Stimulated activated CD4-positive, alpha-beta T cell treated with anti-CD3 and anti-CD28 coated beads, Interleukin-2, amount 100 ng/mL, for 48 hours (primary cell): ENCODE data around the gene DSG4.
"Not testable (repeated sequence)": the region's sequence is repeated elsewhere in the genome, so short reads cannot be mapped to it uniquely, and the experiment has no call there.

Source experiments
- DNase-seq, 2 donors: peaks; one replicate each; pipeline ENCODE4 v3.0.0-alpha.2; 2020

DSG4 gene, protein sequence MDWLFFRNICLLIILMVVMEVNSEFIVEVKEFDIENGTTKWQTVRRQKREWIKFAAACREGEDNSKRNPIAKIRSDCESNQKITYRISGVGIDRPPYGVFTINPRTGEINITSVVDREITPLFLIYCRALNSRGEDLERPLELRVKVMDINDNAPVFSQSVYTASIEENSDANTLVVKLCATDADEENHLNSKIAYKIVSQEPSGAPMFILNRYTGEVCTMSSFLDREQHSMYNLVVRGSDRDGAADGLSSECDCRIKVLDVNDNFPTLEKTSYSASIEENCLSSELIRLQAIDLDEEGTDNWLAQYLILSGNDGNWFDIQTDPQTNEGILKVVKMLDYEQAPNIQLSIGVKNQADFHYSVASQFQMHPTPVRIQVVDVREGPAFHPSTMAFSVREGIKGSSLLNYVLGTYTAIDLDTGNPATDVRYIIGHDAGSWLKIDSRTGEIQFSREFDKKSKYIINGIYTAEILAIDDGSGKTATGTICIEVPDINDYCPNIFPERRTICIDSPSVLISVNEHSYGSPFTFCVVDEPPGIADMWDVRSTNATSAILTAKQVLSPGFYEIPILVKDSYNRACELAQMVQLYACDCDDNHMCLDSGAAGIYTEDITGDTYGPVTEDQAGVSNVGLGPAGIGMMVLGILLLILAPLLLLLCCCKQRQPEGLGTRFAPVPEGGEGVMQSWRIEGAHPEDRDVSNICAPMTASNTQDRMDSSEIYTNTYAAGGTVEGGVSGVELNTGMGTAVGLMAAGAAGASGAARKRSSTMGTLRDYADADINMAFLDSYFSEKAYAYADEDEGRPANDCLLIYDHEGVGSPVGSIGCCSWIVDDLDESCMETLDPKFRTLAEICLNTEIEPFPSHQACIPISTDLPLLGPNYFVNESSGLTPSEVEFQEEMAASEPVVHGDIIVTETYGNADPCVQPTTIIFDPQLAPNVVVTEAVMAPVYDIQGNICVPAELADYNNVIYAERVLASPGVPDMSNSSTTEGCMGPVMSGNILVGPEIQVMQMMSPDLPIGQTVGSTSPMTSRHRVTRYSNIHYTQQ

DNA sequence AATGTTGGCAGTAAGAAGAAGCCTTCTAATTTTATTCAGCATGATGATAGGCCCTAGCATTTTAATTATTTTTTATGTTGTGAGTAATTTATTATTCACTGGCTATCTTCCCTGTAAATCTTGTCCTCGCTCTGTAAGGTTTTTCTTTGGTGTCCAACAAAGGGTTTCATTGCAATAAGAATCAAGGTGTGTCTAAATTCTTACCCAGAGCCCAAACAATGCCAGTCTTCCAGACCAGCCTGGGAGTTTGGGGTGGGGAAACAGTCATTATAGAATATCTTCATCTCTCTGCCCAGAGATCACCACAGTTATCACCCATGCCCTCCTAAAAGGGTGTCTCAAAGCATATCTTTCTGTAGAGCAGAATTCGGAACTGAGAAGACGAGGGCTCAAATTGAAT lies at the start of gene DSG4:
TSS of gene DSG4 (plus strand) at position 301 of the 400 bp plus-strand sequence. CDS start 135 bp downstream, outside the sequence.
- DNase-seq = no peak

DNA sequence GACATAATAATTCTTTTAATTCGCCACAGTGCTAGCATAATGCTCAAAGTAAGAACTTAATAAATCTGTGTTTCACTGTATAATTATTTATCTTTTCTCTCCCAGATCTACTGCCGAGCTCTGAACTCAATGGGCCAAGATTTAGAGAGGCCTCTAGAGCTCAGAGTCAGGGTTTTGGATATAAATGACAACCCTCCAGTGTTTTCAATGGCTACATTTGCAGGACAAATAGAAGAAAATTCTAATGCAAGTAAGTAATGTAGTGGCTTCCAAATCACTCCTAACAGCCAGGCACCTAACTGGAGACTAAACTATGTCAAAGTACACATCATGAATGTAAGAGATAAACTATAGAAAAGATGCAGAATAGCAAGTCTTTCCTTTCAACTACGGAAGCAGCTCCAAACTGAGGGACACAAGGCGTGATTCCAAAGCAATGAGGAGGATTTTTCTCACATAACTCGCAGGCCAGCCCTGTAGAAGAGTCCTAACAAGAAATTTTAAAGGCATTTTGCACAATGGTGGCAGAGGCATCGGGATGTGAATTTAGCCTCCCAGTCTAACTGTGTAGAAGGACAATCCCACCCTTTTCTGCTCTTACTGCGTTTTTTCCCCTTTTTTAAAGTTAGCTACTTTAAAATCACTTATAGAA lies 46.7 kb upstream of the DSG4 start:
- no peak for DNase-seq

DNA sequence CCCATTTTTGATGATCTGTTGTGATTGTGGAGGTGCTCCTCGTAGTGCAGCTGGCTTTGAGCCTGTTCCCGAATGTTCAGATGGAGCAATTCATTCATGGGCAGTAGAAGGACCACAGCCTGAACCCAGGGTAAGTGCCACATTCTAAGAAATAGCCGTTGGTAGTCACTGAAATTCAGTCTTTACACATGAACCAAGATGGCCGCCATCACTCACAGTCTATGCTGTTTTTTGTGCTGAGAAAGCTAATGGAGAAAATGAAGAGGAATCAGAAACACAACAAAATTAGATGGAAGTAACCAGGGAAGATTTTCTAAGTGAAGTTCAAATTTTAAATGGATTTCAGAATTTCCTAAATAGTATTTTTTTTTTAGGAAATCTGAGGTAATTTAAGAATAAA lies 33.1 kb upstream of the DSG4 start:
- DNase-seq = no peak

DNA sequence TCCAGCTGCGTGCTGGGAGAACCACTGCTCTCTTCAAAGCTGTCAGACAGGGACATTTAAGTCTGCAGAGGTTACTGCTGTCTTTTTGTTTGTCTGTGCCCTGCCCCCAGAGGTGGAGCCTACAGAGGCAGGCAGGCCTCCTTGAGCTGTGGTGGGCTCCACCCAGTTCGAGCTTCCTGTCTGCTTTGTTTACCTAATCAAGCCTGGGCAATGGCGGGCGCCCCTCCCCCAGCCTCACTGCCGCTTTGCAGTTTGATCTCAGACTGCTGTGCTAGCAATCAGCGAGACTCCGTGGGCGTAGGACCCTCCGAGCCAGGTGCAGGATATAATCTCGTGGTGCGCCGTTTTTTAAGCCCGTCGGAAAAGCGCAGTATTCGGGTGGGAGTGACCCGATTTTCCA lies 23.2 kb upstream of the DSG4 start:
- not testable (repeated sequence) for DNase-seq

DNA sequence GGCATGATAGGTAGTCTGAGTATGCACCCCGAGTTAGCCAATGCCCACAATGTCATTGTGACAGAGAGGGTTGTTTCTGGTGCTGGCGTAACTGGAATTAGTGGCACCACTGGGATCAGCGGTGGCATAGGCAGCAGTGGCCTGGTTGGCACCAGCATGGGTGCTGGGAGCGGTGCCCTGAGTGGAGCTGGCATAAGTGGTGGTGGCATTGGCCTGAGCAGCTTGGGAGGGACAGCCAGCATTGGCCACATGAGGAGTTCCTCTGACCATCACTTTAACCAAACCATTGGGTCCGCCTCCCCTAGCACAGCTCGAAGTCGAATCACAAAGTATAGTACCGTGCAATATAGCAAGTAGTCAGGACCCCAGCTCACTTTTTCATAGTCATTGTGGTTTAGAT lies 21.6 kb upstream of the DSG4 start:
- no peak for DNase-seq

DNA sequence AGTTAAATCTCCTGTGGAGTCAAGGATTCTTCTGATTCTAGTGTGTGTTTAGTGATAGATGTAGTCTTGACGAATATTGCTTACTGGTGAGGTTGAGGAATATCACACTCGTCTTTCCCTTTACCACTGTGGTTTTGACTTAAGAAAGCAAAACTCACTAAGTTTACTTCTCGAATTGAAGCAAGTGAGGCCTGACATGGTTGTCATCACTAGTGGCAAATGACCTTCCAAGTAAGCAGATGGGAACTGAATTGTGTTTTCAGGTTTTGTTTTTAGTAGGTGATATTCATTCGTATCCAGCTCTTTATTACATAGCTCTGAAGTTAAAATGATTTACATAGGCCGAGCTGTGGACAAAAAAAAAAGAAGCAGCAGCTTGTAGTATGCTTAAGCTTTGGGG lies 20.6 kb upstream of the DSG4 start:
- no peak for DNase-seq

DNA sequence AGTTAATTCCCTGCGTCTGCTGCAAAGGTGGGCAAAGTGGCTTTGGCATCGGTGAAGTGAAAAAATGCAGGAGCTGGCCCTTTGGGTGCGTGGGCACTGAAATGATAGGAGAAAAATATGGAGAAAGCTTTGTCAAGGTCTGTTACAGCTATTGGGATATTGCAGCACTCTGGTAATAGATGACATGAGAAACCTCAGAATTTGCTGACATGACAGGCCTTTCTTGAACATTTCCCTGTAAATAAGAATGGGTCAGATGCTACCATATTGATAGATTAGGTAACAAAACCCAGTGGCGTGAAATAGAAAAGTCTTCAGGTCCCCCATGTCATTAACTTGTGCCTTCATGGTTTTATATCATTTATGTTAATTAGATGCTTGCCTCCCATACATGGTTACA lies 12.4 kb upstream of the DSG4 start:
- no peak for DNase-seq

DNA sequence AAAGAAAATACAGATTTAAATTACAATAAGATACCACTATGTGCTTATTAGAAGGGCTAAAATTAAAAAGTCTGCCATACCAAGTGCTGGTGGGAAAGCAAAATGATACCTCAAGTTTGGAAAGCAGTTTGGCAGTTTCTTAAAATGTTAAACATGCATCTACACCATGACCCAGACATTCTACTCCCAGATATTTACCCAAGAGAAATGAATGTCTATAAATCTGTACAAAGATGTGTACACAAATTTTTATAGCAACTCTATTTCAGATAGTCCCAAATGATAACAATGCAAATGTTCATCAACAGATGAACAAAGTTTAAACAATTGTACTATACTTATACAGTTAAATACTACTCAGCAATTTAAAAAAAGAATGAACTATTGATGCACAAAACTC lies 7.1 kb upstream of the DSG4 start:
- DNase-seq = no peak

DNA sequence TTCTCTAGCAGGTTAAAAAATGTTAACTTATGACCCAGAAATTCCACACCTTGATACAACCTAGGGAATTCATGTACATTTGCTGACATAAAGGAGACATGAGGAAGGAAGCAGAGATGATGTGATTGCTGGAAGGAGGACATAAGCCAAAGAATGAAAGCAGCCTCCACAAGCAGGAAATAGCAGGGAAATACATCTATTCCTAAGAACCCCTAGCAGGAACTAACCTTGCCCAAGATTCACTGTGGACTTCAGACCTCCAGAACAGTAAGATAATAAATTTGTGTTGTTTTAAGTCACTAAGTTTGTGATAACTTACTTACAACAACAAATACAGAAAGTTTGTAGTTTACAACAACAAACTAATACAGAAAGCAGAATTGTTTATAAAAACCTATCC lies 4.6 kb upstream of the DSG4 start:
- DNase-seq = no peak

DNA sequence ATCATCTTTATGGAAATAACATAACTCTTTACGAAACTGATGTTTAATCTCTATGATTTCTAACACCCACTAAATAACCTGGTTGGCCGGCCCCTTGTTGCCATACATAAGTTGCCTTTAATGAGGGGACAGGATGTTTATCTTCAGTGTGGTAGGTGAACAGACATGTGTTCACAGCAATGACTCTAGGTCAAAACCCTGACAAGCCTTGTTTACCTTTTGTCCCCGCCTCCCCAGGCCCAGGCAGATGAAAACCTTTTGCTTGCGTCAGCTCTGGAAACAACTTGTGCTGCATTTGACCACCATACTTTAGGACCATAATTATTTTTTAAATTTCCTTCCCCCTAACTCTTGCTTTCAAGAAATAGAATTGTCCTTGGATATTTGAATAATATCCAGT lies 2.9 kb upstream of the DSG4 start:
- DNase-seq = no peak

DNA sequence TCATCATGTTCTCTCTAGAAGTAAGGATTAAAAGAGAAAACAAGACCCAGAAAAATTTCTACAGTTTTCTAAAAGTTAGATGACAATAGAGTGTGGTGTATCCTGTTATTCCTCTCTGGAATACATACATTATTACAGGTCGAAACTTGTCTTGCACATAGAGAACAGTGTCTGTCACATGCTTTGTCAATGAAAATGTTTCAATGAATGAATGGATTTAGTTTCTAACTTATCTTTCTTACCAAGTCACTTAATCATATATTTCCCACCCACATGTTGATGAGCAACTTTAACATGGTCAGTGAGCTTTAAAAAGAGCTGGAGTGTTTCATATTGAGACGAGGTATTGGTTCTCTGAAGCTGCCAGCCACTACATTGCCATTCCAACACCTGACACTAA lies 4.3 kb downstream of the DSG4 start:
- no peak for DNase-seq

DNA sequence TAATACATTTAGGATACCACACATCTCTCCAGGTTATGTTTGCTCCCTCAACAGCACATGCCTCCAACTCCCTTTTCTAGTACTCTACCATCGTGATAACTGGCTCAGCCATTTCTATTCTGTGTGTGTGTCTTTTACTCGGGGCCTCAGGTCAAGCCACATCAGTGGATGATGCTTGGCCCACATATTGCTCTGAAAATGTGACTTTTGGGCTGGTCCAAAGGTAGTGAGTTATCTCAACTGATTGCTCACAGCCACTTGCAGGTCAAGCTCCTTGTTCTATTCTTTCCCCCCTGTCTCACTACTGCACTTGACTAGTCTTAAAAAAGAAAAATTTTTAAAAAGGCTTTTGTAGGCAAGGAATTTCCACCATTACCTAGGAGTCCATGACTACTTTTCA lies 5.5 kb downstream of the DSG4 start:
- DNase-seq = no peak

DNA sequence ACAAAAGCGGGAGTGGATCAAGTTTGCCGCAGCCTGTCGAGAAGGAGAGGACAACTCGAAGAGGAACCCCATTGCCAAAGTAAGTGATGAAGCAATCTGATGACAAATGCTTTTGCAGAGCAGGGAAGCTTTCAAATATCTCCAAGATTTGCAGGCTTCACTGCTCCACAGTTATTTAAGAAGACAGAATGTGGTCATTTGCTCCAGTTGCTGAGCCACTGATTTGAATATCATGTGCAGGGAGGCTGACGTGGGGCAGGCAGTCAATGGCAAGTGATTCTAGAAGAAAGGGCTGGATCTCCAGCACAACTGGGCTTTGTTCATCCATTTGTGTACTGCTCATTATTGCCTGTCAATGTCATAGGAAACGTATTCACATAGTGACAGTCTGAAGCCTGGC lies 10.2 kb downstream of the DSG4 start:
- no peak for DNase-seq

DNA sequence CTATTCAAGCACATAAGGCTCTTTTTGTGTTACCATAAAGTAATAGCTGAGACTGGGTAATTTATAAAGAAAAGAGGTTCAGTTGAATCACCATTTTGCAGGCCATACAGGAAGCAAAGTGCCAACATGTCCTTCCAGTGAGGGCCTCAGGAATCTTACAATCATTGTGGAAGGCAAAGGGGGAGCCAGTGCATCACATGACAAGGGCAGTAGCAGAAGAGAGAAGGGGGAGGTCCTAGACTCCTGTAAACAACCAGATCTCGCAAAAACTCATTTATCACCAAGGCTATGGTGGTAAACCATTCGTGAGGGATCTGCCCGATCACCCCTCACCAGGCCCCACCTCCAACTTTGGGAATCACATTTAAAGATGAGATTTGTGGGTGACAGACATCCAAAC lies 16.7 kb downstream of the DSG4 start:
- no peak for DNase-seq

DNA sequence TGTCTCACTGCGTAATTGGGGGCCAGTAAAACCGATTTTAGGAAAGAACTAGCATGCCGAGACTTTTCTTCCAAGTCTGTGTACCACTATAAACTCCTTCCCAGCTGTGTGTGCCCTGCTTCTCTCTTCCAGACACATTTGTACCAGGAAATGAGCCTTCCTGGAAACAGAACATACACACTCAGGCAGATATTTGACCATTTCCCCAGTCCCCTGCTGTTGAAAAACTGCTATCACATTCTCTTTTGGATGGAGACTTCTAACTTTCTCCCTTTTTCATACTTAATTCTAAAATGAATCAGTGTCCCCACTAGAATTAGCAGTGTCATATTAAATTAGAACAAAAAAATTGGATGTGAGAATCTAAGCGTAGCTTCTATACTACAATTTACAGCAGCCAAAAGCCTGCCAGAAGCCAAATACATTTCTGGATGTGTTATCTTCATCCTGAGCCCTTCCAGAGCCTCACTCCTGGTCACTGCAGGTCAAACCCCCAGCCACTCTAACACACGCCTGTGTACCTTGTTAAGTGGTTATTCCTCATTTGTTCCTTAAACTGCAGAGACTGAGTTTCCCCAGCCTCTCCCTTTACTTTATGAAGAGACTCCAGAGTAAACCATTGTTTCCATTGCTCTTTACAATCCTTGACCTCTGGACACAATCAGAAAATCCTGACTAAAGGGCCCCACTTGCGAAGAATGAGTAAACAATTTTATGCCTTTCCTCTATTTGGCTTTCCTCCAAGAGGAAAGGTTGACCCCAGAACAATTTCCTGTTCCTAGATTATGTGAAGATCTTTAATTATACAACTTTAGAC lies 20.4 kb downstream of the DSG4 start:
- DNase-seq = no peak

DNA sequence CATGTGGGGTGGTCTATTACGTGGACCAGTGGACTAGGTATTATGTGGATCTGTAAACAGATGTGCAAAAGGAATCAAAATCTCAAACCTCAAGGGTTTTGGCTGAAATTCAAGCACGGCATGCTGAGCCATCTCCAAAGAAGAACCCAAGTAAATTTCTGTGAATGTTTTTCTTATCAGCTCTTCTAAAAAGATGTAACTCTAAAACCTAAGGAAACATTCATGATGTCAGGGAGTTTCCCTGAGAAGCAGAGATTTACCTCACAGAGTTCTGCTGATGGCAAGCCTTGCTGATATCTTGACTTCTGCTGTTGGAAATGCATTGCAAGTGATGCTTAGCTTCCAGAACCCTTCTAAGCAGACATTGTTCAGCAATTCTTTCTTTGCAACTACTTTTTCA lies 21.6 kb downstream of the DSG4 start:
- DNase-seq = no peak

DNA sequence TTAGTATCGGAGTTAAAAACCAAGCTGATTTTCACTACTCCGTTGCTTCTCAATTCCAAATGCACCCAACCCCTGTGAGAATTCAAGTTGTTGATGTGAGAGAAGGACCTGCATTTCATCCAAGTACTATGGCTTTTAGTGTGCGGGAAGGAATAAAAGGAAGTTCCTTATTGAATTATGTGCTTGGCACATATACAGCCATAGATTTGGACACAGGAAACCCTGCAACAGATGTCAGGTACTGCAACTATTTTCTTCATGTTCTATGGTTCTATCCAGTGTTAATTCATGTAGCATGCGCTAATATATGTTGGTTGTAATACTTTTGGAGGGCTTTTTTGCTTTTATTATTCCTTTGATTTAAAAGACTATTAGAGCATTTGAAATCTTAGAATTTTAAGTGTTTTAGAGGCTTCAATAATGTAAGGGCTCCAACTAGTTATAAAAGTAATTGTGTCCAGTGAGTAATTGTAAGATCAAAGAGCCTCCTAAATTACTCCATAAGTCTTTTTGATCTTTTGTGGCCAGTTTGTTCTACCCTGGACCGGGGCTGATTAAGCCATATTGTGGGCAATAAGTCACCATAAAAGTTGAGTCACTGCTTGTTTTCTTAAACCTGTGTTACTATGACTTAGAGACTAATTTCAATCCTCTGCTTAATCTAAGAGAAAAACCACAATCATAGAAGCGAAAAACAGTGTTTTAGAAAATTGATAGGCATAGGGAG lies 22.9 kb downstream of the DSG4 start:
- DNase-seq = no peak

DNA sequence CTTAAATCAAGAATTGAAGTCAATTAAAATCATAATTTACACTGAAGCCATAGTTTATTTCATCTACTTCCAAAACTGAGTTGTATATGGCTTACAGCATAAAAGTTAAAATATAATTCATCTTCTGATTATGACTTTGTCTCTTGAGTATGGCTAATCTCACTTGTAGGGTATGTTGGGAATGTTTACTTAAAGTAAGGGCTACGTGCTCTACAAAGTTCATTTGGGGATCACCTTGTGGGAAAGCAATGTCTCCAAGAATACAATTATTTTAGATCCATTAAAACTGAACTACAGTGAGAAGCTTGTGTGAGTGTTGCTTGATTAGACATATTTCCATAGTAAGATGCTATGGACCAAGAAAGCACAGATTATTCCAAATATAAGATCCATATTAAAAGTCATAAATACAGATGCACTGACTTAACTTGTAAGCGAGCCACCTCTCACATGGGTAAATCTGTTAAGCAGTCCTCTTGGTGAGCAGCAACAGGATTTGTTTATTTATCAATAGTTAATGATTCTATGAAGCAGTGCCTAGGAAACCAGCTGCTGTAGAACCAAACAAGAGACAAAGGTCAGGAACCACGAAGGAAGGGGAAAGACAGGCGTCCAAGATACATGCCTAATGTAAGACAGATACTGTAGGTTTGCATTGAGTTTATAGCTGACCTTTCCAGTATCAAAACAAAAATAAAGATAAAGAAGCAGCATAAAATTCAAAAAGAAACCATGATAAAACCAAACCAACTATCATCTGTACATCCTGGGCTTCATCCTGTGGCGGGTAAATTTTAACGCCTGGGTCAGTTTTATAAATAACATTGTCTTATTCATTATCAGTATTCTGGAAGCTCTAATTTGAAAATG lies 24.8 kb downstream of the DSG4 start:
- no peak for DNase-seq

DNA sequence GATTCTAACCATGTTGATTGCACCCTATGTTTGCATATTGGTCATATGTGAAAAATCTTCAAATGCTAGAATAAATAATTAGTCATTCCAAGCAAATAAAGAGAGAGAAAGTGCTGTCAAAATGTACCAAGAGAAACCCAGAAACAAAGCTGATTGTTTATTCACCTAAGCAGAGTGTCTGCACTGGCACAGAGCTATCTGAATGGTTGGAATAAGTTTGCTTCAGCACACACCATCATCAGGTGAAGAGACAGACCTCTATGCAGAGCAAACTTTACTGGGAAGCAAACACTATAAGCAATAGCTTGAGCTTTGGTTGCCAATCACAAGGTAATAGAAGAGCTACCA lies 25.4 kb downstream of the DSG4 start:
- DNase-seq = no peak

DNA sequence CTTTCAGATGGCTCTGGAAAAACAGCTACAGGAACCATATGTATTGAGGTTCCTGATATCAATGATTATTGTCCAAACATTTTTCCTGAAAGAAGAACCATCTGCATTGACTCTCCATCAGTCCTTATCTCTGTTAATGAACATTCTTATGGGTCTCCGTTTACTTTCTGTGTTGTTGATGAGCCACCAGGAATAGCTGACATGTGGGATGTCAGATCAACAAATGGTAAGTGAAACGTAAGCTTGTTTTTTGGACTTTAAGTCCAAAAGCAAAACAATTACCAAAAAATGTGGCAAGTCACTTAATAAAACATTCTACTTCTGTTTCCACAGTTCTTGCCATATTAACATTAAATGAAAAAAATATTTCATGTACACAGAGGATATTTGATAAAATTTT lies 26.8 kb downstream of the DSG4 start:
- DNase-seq = no peak

DNA sequence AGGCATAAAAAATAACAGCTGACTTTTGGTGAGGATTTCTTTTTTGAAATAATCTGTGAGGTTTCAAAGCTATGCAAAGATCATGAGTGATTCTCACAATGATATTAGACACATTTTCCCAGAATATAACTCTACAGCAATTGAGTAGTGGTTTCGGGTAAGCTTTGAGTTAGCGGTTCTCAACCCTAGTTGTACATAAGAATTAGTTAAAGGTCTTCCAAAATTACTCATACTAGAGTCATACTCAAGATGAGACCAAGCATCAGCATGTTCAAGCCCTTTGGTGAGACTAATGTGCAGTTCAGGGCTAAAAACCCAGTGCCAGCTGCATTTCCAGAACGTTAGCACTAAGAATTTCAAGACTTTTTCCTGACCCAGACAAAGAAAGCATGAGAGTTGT lies 31.1 kb downstream of the DSG4 start:
- no peak for DNase-seq
